ENCODE measurements around the gene MAGT1.
"Not testable (repeated sequence)": the region's sequence is repeated elsewhere in the genome, so short reads cannot be mapped to it uniquely, and the experiment has no call there.

The MAGT1 gene

GRCh38 chrX:77894921-77895886 lies at the start of gene MAGT1:
MAGT1 (minus strand) TSS chrX:77895435; CDS start chrX:77895410, 25 bp downstream.
- Histone ChIP-seq H3K9ac (ENCODE audit: insufficient read length) (peak within 1 kb of the TSS; percentile 92), H3K36me3 (ENCODE audit: insufficient read depth, low read length) (peaks cover under 1% of the 10 kb centered on the region; the same call in 1 of the 2 replicates), H3K27ac (peak within 1 kb of the TSS; percentile 91), H3K4me3 (peak within 1 kb of the TSS; percentile 82), H3K9me3 (ENCODE audit: low read depth, low read length) (no peaks in the 10 kb centered on the region)
- TF ChIP-seq POLR2AphosphoS5 (IDR thresholded peaks at IDR 0.05; ENCODE audit: borderline replicate concordance, low read depth, low read length) = peak; percentile 82
- no peak for TF ChIP-seq FOXP2 (optimal IDR thresholded peaks at IDR 0.05; ENCODE audit: control extremely low read depth, extremely low read length, insufficient read depth)
- no peak for TF ChIP-seq EZH2 (IDR thresholded peaks at IDR 0.05)
- peak; percentile 92 for DNase-seq (ENCODE audit: low read depth, low spot score)

GRCh38 chrX:77945031-77945430 lies 49.8 kb upstream of the MAGT1 start:
- not testable (repeated sequence) for H3K27ac ChIP-seq; H3K36me3 ChIP-seq (ENCODE audit: insufficient read depth, low read length); H3K9me3 ChIP-seq (ENCODE audit: low read depth, low read length); DNase-seq (ENCODE audit: low read depth, low spot score); H3K9ac ChIP-seq (ENCODE audit: insufficient read length); H3K4me3 ChIP-seq

- DNase-seq (ENCODE audit: low read depth, low spot score) = no peak
- no peaks in the 10 kb centered on the region for H3K36me3 ChIP-seq (ENCODE audit: insufficient read depth, low read length)
- no peak for TF ChIP-seq EZH2 (IDR thresholded peaks at IDR 0.05)
- TF ChIP-seq FOXP2 (optimal IDR thresholded peaks at IDR 0.05; ENCODE audit: control extremely low read depth, extremely low read length, insufficient read depth) = no peak
- TF ChIP-seq POLR2AphosphoS5 (IDR thresholded peaks at IDR 0.05; ENCODE audit: borderline replicate concordance, low read depth, low read length) = no peak
- H3K9me3 ChIP-seq (ENCODE audit: low read depth, low read length) = no peaks in the 10 kb centered on the region
- no peak overlapping the region for H3K27ac ChIP-seq
- H3K4me3 ChIP-seq = no peak overlapping the region
- H3K9ac ChIP-seq (ENCODE audit: insufficient read length) = no peak overlapping the region
These were observed 42.9 kb upstream of the MAGT1 start for GRCh38 chrX:77938083-77938680.

GRCh38 chrX:77937291-77937690 lies 42.1 kb upstream of the MAGT1 start:
- DNase-seq (ENCODE audit: low read depth, low spot score) = no peak
- no peaks in the 10 kb centered on the region for H3K9me3 ChIP-seq (ENCODE audit: low read depth, low read length)
- no peak overlapping the region for H3K27ac ChIP-seq
- no peaks in the 10 kb centered on the region for H3K36me3 ChIP-seq (ENCODE audit: insufficient read depth, low read length)
- H3K4me3 ChIP-seq = no peak overlapping the region
- no peak overlapping the region for H3K9ac ChIP-seq (ENCODE audit: insufficient read length)
- TF ChIP-seq FOXP2 (optimal IDR thresholded peaks at IDR 0.05; ENCODE audit: control extremely low read depth, extremely low read length, insufficient read depth) (no peak), EZH2 (IDR thresholded peaks at IDR 0.05) (no peak), POLR2AphosphoS5 (IDR thresholded peaks at IDR 0.05; ENCODE audit: borderline replicate concordance, low read depth, low read length) (no peak)

GRCh38 chrX:77936299-77936698 lies 41.1 kb upstream of the MAGT1 start:
- Histone ChIP-seq H3K9me3 (ENCODE audit: low read depth, low read length) (no peaks in the 10 kb centered on the region), H3K9ac (ENCODE audit: insufficient read length) (no peak overlapping the region), H3K36me3 (ENCODE audit: insufficient read depth, low read length) (no peaks in the 10 kb centered on the region), H3K4me3 (no peak overlapping the region), H3K27ac (no peak overlapping the region)
- no peak for DNase-seq (ENCODE audit: low read depth, low spot score)
- TF ChIP-seq EZH2 (IDR thresholded peaks at IDR 0.05) (no peak), POLR2AphosphoS5 (IDR thresholded peaks at IDR 0.05; ENCODE audit: borderline replicate concordance, low read depth, low read length) (no peak), FOXP2 (optimal IDR thresholded peaks at IDR 0.05; ENCODE audit: control extremely low read depth, extremely low read length, insufficient read depth) (no peak)

GRCh38 chrX:77935886-77936285 lies 40.7 kb upstream of the MAGT1 start:
- H3K4me3 ChIP-seq = no peak overlapping the region
- DNase-seq (ENCODE audit: low read depth, low spot score) = no peak
- peak overlapping the region; percentile 65; the same call in 1 of the 2 replicates for H3K27ac ChIP-seq
- no peaks in the 10 kb centered on the region for H3K9me3 ChIP-seq (ENCODE audit: low read depth, low read length)
- H3K36me3 ChIP-seq (ENCODE audit: insufficient read depth, low read length) = no peaks in the 10 kb centered on the region
- no peak overlapping the region for H3K9ac ChIP-seq (ENCODE audit: insufficient read length)
- TF ChIP-seq EZH2 (IDR thresholded peaks at IDR 0.05) = no peak
- no peak for TF ChIP-seq POLR2AphosphoS5 (IDR thresholded peaks at IDR 0.05; ENCODE audit: borderline replicate concordance, low read depth, low read length)
- no peak for TF ChIP-seq FOXP2 (optimal IDR thresholded peaks at IDR 0.05; ENCODE audit: control extremely low read depth, extremely low read length, insufficient read depth)

GRCh38 chrX:77930581-77930980 lies 35.3 kb upstream of the MAGT1 start:
- Histone ChIP-seq H3K36me3 (ENCODE audit: insufficient read depth, low read length) (no peaks in the 10 kb centered on the region), H3K4me3 (no peak overlapping the region), H3K9me3 (ENCODE audit: low read depth, low read length) (no peaks in the 10 kb centered on the region), H3K9ac (ENCODE audit: insufficient read length) (no peak overlapping the region), H3K27ac (no peak overlapping the region)
- no peak for TF ChIP-seq EZH2 (IDR thresholded peaks at IDR 0.05)
- TF ChIP-seq POLR2AphosphoS5 (IDR thresholded peaks at IDR 0.05; ENCODE audit: borderline replicate concordance, low read depth, low read length) = no peak
- TF ChIP-seq FOXP2 (optimal IDR thresholded peaks at IDR 0.05; ENCODE audit: control extremely low read depth, extremely low read length, insufficient read depth) = no peak
- no peak for DNase-seq (ENCODE audit: low read depth, low spot score)

GRCh38 chrX:77925764-77926163 lies 30.5 kb upstream of the MAGT1 start:
- Histone ChIP-seq H3K36me3 (ENCODE audit: insufficient read depth, low read length) (no peaks in the 10 kb centered on the region), H3K4me3 (peak overlapping the region; percentile 54), H3K9me3 (ENCODE audit: low read depth, low read length) (no peaks in the 10 kb centered on the region), H3K27ac (peak overlapping the region; percentile 71; the same call in 1 of the 2 replicates), H3K9ac (ENCODE audit: insufficient read length) (peak overlapping the region; percentile 64)
- DNase-seq (ENCODE audit: low read depth, low spot score) = no peak
- TF ChIP-seq FOXP2 (optimal IDR thresholded peaks at IDR 0.05; ENCODE audit: control extremely low read depth, extremely low read length, insufficient read depth) = no peak
- no peak for TF ChIP-seq POLR2AphosphoS5 (IDR thresholded peaks at IDR 0.05; ENCODE audit: borderline replicate concordance, low read depth, low read length)
- TF ChIP-seq EZH2 (IDR thresholded peaks at IDR 0.05) = no peak

Data from SK-N-MC (cell line).